ENCODE results near the gene MYLK2. TPM values are rescaled to one million over a fixed set of nuclear protein-coding genes. Genes with fewer than 3 reads are reported as not detected.

MYLK2 gene
- total RNA-seq, 4 donors from 2014 or later = 0.10 TPM; not detected in 3

GRCh38 chr20:31839782-31840487 is 20.8 kb downstream of the MYLK2 start:
- intact Hi-C loops (cut with DNase I; ENCODE audit: low total_unique reads) = no loop called here
- 59 to 69% methylated on average over 5 of the region's 5 CpGs for WGBS, 2 donors
- no peak for DNase-seq (ENCODE audit: low spot score in 2 of 2)

GRCh38 chr20:31840906-31841816 is 22.0 kb downstream of the MYLK2 start:
- no peak overlapping the region for H3K4me3 ChIP-seq (ENCODE audit: low read depth, poor library complexity, severe bottlenecking)
- intact Hi-C loops (cut with DNase I; ENCODE audit: low total_unique reads) = no loop called here
- 67 to 84% methylated on average over 15 of the region's 15 CpGs for WGBS, 2 donors

More at GRCh38 chr20:31839782-31840487, 20.8 kb downstream of the MYLK2 start:
- TF ChIP-seq CTCF (IDR thresholded peaks at IDR 0.05) = no peak
- TF ChIP-seq POLR2A (IDR thresholded peaks at IDR 0.05) = no peak
- H3K4me3 ChIP-seq (ENCODE audit: low read depth, poor library complexity, severe bottlenecking) = no peak overlapping the region

GRCh38 chr20:31841928-31842327 is 22.8 kb downstream of the MYLK2 start:
- 51 to 67% methylated on average over 7 to 8 of the region's 8 CpGs for WGBS, 2 donors
- intact Hi-C loops (cut with DNase I; ENCODE audit: low total_unique reads) = no loop called here
- no peak for TF ChIP-seq CTCF (IDR thresholded peaks at IDR 0.05)
- TF ChIP-seq POLR2A (IDR thresholded peaks at IDR 0.05) = no peak
- no peak for DNase-seq (ENCODE audit: low spot score in 2 of 2)
- H3K4me3 ChIP-seq (ENCODE audit: low read depth, poor library complexity, severe bottlenecking) = no peak overlapping the region

More at GRCh38 chr20:31840906-31841816, 22.0 kb downstream of the MYLK2 start:
- DNase-seq (ENCODE audit: low spot score in 2 of 2) = no peak
- TF ChIP-seq POLR2A (IDR thresholded peaks at IDR 0.05) = no peak

GRCh38 chr20:31842471-31843157 is 23.5 kb downstream of the MYLK2 start:
- DNase-seq (ENCODE audit: low spot score in 2 of 2) = no peak
- H3K4me3 ChIP-seq (ENCODE audit: low read depth, poor library complexity, severe bottlenecking) = no peak overlapping the region
- intact Hi-C loops (cut with DNase I; ENCODE audit: low total_unique reads) = no loop called here
- WGBS, 2 donors = 69 to 73% methylated on average over 9 to 12 of the region's 12 CpGs
- TF ChIP-seq CTCF (IDR thresholded peaks at IDR 0.05) (no peak), POLR2A (IDR thresholded peaks at IDR 0.05) (no peak)

GRCh38 chr20:31843288-31843687 is 24.1 kb downstream of the MYLK2 start:
- TF ChIP-seq CTCF (IDR thresholded peaks at IDR 0.05) (no peak), POLR2A (IDR thresholded peaks at IDR 0.05) (no peak)
- H3K4me3 ChIP-seq (ENCODE audit: low read depth, poor library complexity, severe bottlenecking) = no peak overlapping the region
- DNase-seq (ENCODE audit: low spot score in 2 of 2) = no peak
- WGBS, 2 donors = 58 to 74% methylated on average over 5 to 6 of the region's 6 CpGs
- intact Hi-C loops (cut with DNase I; ENCODE audit: low total_unique reads) = no loop called here

GRCh38 chr20:31843881-31844280 is 24.7 kb downstream of the MYLK2 start:
- TF ChIP-seq POLR2A (IDR thresholded peaks at IDR 0.05) = no peak
- TF ChIP-seq CTCF (IDR thresholded peaks at IDR 0.05) = no peak
- H3K4me3 ChIP-seq (ENCODE audit: low read depth, poor library complexity, severe bottlenecking) = no peak overlapping the region
- 56 to 61% methylated on average over 5 of the region's 5 CpGs for WGBS, 2 donors
- DNase-seq (ENCODE audit: low spot score in 2 of 2) = no peak
- intact Hi-C loops (cut with DNase I; ENCODE audit: low total_unique reads) = no loop called here

Data from lower leg skin (tissue), 4 donors.